Mesendoderm (in vitro differentiated cells): ENCODE measurements around the gene TRIP6.
"Not testable (repeated sequence)": the region's sequence is repeated elsewhere in the genome, so short reads cannot be mapped to it uniquely, and the experiment has no call there.

Experiments
- DNase-seq: peaks from one replicate; pipeline ENCODE4 v3.0.0; 2013
- H2AK5ac ChIP-seq: 2 replicates; pipeline ENCODE4 v1.6.1; 2013; ENCODE audit warnings: low read length, inconsistent platforms
- H2BK120ac ChIP-seq: 2 replicates; pipeline ENCODE4 v1.6.1; 2013; ENCODE audit warnings: low read depth, mild to moderate bottlenecking, low read length, moderate library complexity, mixed read lengths
- H2BK15ac ChIP-seq: replicated peaks from 2 replicates; pipeline ENCODE4 v1.6.1; 2013; ENCODE audit warnings: low read depth, mild to moderate bottlenecking, moderate library complexity
- H2BK5ac ChIP-seq: 2 replicates; pipeline ENCODE4 v1.6.1; 2013; ENCODE audit warnings: low read length, inconsistent platforms
- H3K18ac ChIP-seq: 2 replicates; pipeline ENCODE4 v1.6.1; 2013; ENCODE audit warnings: mild to moderate bottlenecking, low read length, mixed read lengths
- H3K23ac ChIP-seq: one replicate; pipeline ENCODE4 v1.6.1; 2013; ENCODE audit warnings: low read length
- H3K27ac ChIP-seq: 2 replicates; pipeline ENCODE4 v1.5.1; 2013; ENCODE audit warnings: low read depth, mild to moderate bottlenecking, inconsistent platforms, low read length, moderate library complexity
- H3K27me3 ChIP-seq: 2 replicates; pipeline ENCODE4 v1.6.1; 2013; ENCODE audit warnings: low read length, control low read depth, mild to moderate bottlenecking, inconsistent platforms; ENCODE audit not compliant: insufficient read depth, poor library complexity
- H3K36me3 ChIP-seq: 2 replicates; pipeline ENCODE4 v1.6.1; 2013; ENCODE audit warnings: low read length, inconsistent platforms; ENCODE audit not compliant: control insufficient read depth, insufficient read depth
- H3K4ac ChIP-seq: one replicate; pipeline ENCODE4 v1.6.1; 2013; ENCODE audit warnings: low read depth, mild to moderate bottlenecking, low read length, moderate library complexity
- H3K4me1 ChIP-seq: 2 replicates; pipeline ENCODE4 v1.6.1; 2013; ENCODE audit warnings: low read depth, low read length, inconsistent platforms; ENCODE audit not compliant: control insufficient read depth
- H3K4me2 ChIP-seq: 2 replicates; pipeline ENCODE4 v1.6.1; 2013; ENCODE audit warnings: low read length
- H3K4me3 ChIP-seq: 2 replicates; pipeline ENCODE4 v1.5.1; 2013; ENCODE audit warnings: mild to moderate bottlenecking, low read length
- H3K56ac ChIP-seq: one replicate; pipeline ENCODE4 v1.6.1; 2013; ENCODE audit warnings: low read length
- H3K79me1 ChIP-seq: 2 replicates; pipeline ENCODE4 v1.6.1; 2013; ENCODE audit warnings: low read length, inconsistent platforms
- H3K79me2 ChIP-seq: 2 replicates; pipeline ENCODE4 v1.6.1; 2013; ENCODE audit warnings: mild to moderate bottlenecking, low read length; ENCODE audit not compliant: control insufficient read depth, insufficient read depth
- H3K9ac ChIP-seq: 2 replicates; pipeline ENCODE4 v1.6.1; 2013; ENCODE audit warnings: low read length, inconsistent platforms
- H4K5ac ChIP-seq: one replicate; pipeline ENCODE4 v1.6.1; 2013; ENCODE audit warnings: low read length
- H4K8ac ChIP-seq: one replicate; pipeline ENCODE4 v1.6.1; 2013; ENCODE audit warnings: low read depth, mild to moderate bottlenecking, control low read depth, low read length, moderate library complexity
- WGBS: extraction: QIAGEN DNeasy Blood & Tissue Kit; methylation state at CpG from one replicate; pipeline ENCODE4 v1.1.7; 2013; ENCODE audit warnings: low lambda C conversion rate, missing lambda C conversion rate; ENCODE audit not compliant: insufficient coverage; ENCODE audit errors: extremely low coverage; 5-methylcytosine and 5-hydroxymethylcytosine counted together

Gene TRIP6

GRCh38 chr7:100847360-100847759, 19.8 kb upstream of the TRIP6 start:
- H3K4me3 ChIP-seq, result no peak overlapping the region
- H3K9ac ChIP-seq, result no peak overlapping the region
- no peak overlapping the region for H3K23ac ChIP-seq
- H3K79me2 ChIP-seq, result no peaks in the 10 kb centered on the region
- H3K4me1 ChIP-seq, result no peaks in the 10 kb centered on the region
- H3K36me3 ChIP-seq, result no peaks in the 10 kb centered on the region
- H3K27me3 ChIP-seq, result no peaks in the 10 kb centered on the region
- no peak overlapping the region for H2BK15ac ChIP-seq
- DNase-seq, result no peak
- no peak overlapping the region for H2AK5ac ChIP-seq
- no peak overlapping the region for H4K5ac ChIP-seq
- no peak overlapping the region for H2BK120ac ChIP-seq
- H2BK5ac ChIP-seq, result no peak overlapping the region
- no peak overlapping the region for H3K56ac ChIP-seq
- no peak overlapping the region for H3K18ac ChIP-seq
- no peak overlapping the region for H3K4ac ChIP-seq
- no peak overlapping the region for H4K8ac ChIP-seq
- no peak overlapping the region for H3K4me2 ChIP-seq
- H3K27ac ChIP-seq, result no peak overlapping the region
- no peaks in the 10 kb centered on the region for H3K79me1 ChIP-seq
- WGBS, result no CpG with 5 or more reads among the region's 4 CpGs

- peak; percentile 95 for DNase-seq
- no peaks in the 10 kb centered on the region for H3K27me3 ChIP-seq
- H3K79me2 ChIP-seq, result peaks cover 4% of the 10 kb centered on the region
- no peak within 1 kb of the TSS for H4K8ac ChIP-seq
- peak within 1 kb of the TSS; percentile 22 for H3K27ac ChIP-seq
- no peak within 1 kb of the TSS for H3K18ac ChIP-seq
- no CpG with 5 or more reads among the region's 71 CpGs for WGBS
- H2BK15ac ChIP-seq, result no peak within 1 kb of the TSS
- H2BK120ac ChIP-seq, result no peak within 1 kb of the TSS
- H3K4me1 ChIP-seq, result no peaks in the 10 kb centered on the region
- no peaks in the 10 kb centered on the region for H3K36me3 ChIP-seq
- peak within 1 kb of the TSS; percentile 89 for H3K56ac ChIP-seq
- no peak within 1 kb of the TSS for H3K23ac ChIP-seq
- peaks cover 15% of the 10 kb centered on the region for H3K79me1 ChIP-seq
- H3K4ac ChIP-seq, result no peak within 1 kb of the TSS
- H4K5ac ChIP-seq, result no peak within 1 kb of the TSS
- H3K9ac ChIP-seq, result peak within 1 kb of the TSS; percentile 92
- H3K4me2 ChIP-seq, result peak within 1 kb of the TSS; percentile 93
- H2BK5ac ChIP-seq, result no peak within 1 kb of the TSS
- H3K4me3 ChIP-seq, result peak within 1 kb of the TSS; percentile 79
- H2AK5ac ChIP-seq, result no peak within 1 kb of the TSS
Measured at GRCh38 chr7:100852048-100852872, 14.9 kb upstream of the TRIP6 start, which contains the start of gene SLC12A9. TSS of gene SLC12A9 (plus strand) at chr7:100852713. CDS start at chr7:100854198, 1,485 bp downstream.

- Histone ChIP-seq H3K79me1 (peaks cover 15% of the 10 kb centered on the region), H3K79me2 (peaks cover 4% of the 10 kb centered on the region), H3K4ac (no peak overlapping the region), H3K9ac (no peak overlapping the region), H2BK15ac (no peak overlapping the region), H3K27ac (no peak overlapping the region), H3K27me3 (no peaks in the 10 kb centered on the region), H4K5ac (no peak overlapping the region), H3K23ac (no peak overlapping the region), H2BK5ac (no peak overlapping the region), H3K18ac (no peak overlapping the region), H2AK5ac (no peak overlapping the region), H4K8ac (no peak overlapping the region), H3K4me3 (no peak overlapping the region), H3K4me1 (no peaks in the 10 kb centered on the region), H3K56ac (peak overlapping the region; percentile 3), H2BK120ac (no peak overlapping the region), H3K36me3 (no peaks in the 10 kb centered on the region), H3K4me2 (no peak overlapping the region)
- no CpG with 5 or more reads among the region's 14 CpGs for WGBS
- no peak for DNase-seq
Measured at GRCh38 chr7:100854146-100854895, 12.9 kb upstream of the TRIP6 start.

- not testable (repeated sequence) for DNase-seq, H4K8ac ChIP-seq, H3K79me2 ChIP-seq, H3K36me3 ChIP-seq, H2BK120ac ChIP-seq, H3K9ac ChIP-seq, H2BK5ac ChIP-seq, H3K23ac ChIP-seq, H3K4ac ChIP-seq, H3K27ac ChIP-seq, H4K5ac ChIP-seq, H3K4me3 ChIP-seq, H3K56ac ChIP-seq, H2AK5ac ChIP-seq, H3K27me3 ChIP-seq, H2BK15ac ChIP-seq, H3K18ac ChIP-seq, H3K4me2 ChIP-seq, H3K4me1 ChIP-seq
- H3K79me1 ChIP-seq, result peaks cover 15% of the 10 kb centered on the region
- WGBS, result no CpG with 5 or more reads among the region's 9 CpGs
Measured at GRCh38 chr7:100854899-100855298, 12.3 kb upstream of the TRIP6 start.

GRCh38 chr7:100855515-100855914, 11.7 kb upstream of the TRIP6 start:
- Histone ChIP-seq H2BK15ac (no peak overlapping the region), H3K27me3 (no peaks in the 10 kb centered on the region), H2BK120ac (no peak overlapping the region), H3K18ac (no peak overlapping the region), H3K4me3 (no peak overlapping the region), H3K9ac (no peak overlapping the region), H3K4me1 (no peaks in the 10 kb centered on the region), H2AK5ac (no peak overlapping the region), H3K36me3 (peaks cover under 1% of the 10 kb centered on the region), H3K56ac (no peak overlapping the region), H4K8ac (no peak overlapping the region), H2BK5ac (no peak overlapping the region), H3K27ac (no peak overlapping the region), H3K23ac (no peak overlapping the region), H3K79me1 (peaks cover 15% of the 10 kb centered on the region), H4K5ac (no peak overlapping the region), H3K79me2 (peaks cover 4% of the 10 kb centered on the region), H3K4me2 (no peak overlapping the region), H3K4ac (no peak overlapping the region)
- WGBS, result no CpG with 5 or more reads among the region's 10 CpGs
- DNase-seq, result no peak
